HG02938 (cell line): Measurements from ENCODE around the gene ALDH1A3.

Experiments used
- ATAC-seq: cut with Tn5 transposase; IDR thresholded peaks from one replicate; pipeline ENCODE4 v1.9.1; 2021; ENCODE audit warnings: mild to moderate bottlenecking, moderate library complexity; ENCODE audit not compliant: unreplicated experiment

The ALDH1A3 gene

DNA sequence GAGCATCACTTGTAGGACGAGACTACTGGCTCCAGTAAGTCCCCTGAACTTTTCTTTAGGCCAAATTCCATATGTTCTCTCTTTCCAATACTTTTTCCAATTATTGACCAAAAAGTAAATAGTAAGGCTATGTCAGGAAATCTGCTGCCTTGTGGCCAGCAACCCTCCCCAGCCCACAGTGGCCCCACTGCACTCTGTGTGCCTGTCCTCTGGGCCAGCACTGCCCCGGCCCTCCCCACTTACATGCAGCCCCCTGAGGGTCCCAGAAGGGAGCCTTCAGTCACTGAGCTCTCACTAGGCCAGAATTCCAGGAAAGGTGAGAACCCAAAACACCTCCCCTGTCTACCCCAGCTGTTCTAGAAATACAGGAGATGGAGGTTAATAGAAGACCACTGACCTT, 21.3 kb upstream of the ALDH1A3 start:
- no peak for ATAC-seq

DNA sequence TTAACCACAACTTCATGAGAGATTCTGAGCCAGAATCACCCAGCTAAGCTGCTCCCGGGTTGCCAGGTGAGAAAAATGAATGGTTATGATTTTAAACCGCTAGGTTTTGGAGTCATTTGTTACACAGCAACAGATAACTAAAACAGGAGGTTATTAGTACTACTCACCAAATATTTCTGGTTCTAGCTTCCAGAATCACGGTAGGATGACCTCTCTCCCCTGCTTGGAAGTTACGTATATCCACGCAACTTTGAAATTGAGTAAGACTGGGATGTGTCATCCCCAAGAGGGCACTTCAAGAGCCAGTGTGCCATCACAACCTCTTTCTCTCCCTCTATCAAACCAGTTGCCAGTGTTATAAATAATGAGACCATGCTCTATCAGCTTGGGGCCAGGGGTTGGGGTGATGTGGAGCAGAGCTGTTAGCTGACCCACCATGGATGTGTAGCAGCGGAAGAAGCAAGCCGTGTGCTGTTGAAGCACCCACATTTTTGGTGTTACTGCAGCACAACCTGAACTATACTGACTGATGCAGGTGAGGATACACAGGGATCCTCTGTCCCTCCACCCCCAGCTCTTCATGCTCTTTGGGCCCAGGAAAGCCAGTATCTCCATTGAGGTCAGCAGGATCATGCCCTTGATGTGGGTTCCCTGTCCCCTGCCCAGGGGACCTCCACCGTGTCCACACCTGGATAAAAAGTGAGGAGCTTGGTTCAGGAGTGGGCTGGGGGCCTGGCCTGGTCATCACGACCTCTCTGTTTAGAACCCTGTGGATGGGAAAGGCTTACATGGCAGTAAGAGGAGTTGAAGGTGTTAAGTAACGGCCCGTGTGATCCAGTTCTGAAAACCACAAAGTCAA, 19.4 kb upstream of the ALDH1A3 start:
- no peak for ATAC-seq

GRCh38 chr15:100860829-100861510, 18.7 kb upstream of the ALDH1A3 start:
- no peak for ATAC-seq

DNA sequence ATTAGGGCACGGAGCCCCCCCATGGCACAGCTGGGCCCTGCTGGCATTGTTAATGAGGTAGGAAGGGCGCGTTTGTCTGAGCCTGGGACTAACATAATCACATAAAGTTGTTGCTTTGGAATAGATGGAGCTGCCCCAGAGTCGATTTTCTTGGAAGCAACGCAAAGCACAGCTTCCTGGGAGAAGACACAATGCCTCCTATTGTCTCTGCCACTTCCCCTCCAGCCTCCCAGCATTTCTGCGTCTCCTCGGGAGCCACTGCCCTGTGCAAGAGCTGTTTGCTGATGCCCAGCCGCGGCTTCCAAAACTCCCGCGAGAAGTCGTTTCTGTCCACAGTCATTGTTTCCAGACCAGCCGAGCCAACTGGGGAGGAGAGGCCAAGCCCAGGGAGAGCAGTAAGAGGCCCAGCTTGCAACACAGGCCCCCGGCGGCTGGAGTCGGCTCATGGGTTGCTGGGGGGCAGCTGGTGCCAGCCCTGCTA, 18.1 kb upstream of the ALDH1A3 start:
- ATAC-seq = no peak

DNA sequence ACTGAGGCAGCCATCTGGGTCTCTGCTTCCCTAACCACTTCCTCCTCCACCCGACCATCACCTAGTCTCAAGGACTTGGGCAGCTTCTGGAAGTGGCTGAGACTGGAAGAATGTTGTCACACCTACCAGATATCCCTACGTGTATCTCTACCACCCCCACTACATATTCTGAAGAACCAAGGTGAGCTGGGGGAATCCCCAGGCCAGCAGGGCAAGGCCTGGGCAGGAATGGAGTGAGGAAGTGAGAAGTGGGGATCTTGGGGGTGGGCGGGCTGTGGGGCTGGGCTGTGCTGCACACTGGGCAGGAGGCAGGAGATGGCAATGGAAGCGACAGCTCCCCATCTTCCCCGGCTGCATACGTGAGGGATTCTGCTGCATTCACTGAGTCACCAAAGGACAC, 17.5 kb upstream of the ALDH1A3 start:
- no peak for ATAC-seq

- ATAC-seq = no peak
Measured at GRCh38 chr15:100863075-100863795, 16.4 kb upstream of the ALDH1A3 start.

- ATAC-seq = no peak
Measured at GRCh38 chr15:100863796-100864267, 15.8 kb upstream of the ALDH1A3 start.

GRCh38 chr15:100866386-100867330, 13.0 kb upstream of the ALDH1A3 start:
- no peak for ATAC-seq

DNA sequence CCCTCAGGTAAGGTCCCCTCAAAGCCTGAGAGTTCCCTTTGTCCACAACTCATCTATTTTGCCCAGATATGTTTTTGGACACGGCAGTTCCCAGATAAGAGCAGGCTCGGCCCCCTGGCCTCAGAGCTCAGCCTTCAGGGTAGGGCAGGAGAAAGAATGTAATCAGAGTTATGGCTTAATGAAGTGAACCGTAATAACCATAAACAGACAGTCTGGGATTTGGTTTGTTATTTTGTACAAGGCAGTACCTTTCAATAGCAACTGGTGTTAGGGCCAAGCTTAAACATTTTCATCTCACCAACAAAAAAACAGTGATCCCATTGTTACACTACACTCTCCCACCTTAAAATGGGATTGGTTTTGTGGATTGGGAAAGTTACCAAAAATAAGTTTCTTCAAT, 12.2 kb upstream of the ALDH1A3 start:
- no peak for ATAC-seq

DNA sequence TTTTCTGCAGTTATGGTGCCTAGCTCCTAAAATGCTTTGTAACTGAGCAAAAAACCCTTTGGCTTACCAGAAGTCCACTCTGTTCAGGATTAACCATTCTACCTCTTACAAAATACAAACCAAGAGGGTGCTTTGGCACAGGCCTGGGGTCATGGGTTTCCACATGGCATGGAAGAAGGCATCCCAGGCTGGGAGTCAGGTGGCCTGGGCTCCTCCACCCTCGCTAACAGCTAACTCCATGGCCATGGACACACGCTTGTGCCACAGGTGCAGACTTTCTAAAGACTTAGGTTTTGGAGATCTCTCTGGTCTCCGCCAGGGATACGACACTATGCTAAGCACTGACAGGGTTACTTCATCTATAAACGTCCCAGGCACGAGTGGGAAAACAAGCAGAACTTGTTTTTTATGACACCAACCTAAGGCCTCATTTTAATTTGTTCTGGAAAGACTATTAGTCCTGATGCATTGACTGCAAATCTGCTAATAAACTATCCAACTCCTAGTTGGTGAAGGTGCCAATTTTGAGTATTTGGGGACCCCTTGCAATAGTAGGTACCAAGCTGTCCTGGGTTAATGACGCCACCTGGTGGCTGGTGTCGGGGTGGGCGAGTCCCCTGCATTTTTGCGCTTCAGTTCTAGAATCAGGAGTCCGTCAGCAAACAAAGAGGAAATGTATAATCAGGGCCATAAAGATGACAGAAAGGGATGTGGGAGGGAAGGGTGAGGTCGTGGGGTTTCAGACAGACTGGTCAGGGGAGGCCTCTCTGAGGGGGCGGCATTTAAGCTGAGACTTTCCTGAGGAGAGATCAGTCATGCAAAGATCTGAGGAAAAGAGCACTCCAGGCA, 10.3 kb upstream of the ALDH1A3 start:
- ATAC-seq = no peak

GRCh38 chr15:100873029-100873677, 6.5 kb upstream of the ALDH1A3 start:
- ATAC-seq = no peak

- no peak for ATAC-seq
Measured at GRCh38 chr15:100875495-100875894, 4.1 kb upstream of the ALDH1A3 start.

GRCh38 chr15:100875976-100876375, 3.7 kb upstream of the ALDH1A3 start:
- ATAC-seq = no peak

DNA sequence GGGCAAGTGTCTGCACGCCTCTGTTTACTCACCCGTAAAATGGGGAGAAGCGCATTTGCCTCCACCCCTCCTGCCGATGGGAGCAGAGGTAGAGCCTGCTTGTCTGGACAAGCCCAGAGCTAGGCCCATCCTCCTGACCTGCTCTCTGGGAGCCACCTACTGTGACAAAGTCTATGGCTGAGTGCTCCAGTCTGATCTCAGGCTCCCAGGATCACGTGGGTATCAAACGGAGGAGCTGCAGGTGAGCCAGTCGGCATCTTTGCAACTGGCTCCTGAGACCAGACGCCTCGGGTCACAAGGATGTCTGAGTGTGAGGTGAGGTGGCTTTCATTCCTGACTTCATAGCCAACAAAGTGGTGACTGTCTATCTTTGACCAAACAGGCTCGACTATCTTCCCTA, 2.1 kb upstream of the ALDH1A3 start:
- no peak for ATAC-seq

DNA sequence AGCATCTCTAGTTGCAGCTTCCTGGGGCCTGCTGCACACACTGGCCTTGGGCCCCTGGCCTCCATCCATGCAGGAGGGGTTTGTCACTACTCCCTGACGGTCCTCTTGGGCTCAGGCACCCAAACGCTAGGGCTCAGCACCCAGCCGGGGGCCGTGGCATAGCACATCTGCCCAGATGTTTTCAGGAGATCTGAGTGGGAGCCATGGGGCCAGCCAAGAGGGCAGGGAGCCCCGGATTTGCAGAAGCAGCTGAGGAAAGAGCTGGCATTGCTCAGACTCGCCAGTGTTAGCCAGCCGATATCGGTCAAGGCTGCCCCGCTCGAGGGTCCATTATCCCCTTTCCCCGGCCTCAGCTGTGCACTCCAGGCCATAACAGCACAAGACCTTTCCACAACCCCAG, 1.5 kb upstream of the ALDH1A3 start:
- ATAC-seq = no peak

DNA sequence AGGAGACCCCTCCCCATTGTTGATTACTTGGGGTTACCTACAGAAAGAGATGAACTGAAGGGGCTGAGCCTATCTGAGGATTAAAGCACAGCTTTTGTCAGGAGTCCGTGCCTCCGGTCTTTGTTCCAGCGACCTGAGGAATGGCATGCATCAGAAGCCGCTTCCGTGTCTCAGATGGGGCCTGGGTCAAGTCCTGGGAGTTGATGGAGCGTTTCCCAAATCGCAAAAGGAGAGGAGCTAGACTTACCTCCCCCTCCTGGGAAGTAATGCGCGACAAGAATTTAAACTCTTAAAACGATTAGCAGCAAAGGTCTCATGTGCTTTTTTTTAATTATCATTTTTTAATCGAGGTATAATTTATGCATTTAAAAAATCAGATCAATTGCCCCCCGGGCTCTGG, 983 bp upstream of the ALDH1A3 start:
- no peak for ATAC-seq

GRCh38 chr15:100879061-100879463, 569 bp upstream of the ALDH1A3 start:
- ATAC-seq = no peak

DNA sequence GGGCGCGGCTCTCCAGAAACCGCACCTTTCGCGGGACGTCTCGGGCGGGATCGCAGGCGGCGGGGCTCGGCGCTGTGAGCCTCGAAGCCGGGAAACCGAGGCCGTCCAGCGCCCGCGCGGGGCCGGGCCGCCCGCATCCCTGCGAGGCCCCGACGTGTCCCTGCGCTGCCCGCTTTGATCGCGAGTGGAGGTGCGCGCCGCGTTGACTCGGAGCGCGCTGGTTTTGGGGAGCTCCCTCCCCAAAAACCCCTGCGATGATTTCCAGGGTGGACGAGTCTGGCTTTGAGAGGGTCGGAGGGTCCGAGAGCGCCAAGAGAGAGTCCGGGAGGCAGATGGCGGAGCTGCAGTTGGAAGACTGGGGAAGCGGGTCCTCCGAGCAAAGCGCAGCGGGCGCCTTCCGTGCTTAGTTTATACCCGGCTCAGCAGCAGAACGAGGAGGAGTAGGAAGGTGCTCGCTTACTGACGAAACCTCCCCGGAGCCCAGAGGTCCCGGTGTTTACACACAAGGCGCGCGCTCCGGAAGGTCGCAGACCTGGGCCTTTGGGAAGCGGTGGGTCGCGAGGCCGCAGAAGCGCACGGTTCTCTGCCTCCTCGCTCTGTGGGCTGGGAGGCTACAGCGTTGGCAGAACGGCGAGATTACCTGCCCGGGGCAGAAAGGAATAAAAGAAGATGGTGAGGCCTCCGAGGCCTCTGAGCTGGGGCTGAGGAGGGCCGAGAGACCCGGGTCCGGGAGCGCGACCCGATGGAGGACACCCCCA, 687 bp downstream of the ALDH1A3 start:
- ATAC-seq = no peak
